HG02571 (cell line): ENCODE results near the gene E4F1.

Source experiments
- ATAC-seq: cut with Tn5 transposase; IDR thresholded peaks from one replicate; pipeline ENCODE4 v1.9.1; 2021; ENCODE audit warnings: mild to moderate bottlenecking, moderate library complexity; ENCODE audit not compliant: unreplicated experiment

The E4F1 gene

DNA sequence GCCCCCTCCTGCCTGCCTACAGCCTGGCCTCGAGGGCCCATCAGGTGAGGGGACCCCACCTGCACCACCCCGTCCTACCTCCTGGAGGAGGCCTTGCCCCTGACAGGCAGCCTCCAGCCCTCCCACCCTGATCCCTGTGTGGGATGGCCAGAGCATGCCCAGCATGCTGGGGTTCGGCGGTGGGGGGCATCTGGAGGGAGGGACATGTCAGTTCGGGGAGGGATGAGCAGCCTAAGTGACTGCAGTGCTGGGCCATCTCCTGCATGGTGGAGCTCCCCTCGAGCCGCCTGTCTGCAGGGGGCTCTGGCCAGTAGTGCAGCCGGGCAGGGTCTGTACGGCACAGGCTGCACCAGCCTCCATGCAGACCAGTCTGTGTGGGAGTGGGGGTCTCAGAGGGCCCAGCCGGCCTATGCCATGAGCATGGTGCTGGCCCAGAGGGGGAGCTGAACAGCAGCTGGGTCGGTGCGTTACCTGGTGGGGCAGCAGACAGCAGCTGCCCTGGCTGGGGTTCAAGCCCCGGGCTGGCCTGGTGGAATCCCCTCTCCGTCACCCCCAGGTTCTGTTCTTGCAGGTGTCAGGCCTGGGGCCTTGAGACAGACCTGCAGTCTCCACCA lies 48.6 kb downstream of the E4F1 start:
- ATAC-seq: no peak

DNA sequence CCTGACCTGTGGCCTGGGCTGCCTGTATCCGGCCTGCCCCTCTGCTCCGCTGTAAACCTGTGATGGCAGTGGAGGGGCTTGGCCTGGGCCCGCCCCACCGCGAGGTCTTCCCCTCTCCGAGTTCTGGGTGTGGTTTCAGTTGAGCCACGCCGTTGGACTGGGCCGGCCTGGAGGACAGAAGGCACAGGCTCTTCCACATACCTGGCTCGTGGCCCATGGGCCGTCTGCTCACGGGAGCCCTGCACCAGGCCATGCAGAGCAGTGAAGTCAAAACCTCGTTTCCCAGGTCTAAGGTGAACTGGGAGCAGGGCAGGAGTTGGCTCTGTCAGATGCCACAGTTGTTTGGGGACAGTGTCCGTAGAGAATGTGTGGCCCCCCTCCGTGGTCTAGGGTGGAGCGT lies 50.1 kb downstream of the E4F1 start:
- no peak for ATAC-seq

DNA sequence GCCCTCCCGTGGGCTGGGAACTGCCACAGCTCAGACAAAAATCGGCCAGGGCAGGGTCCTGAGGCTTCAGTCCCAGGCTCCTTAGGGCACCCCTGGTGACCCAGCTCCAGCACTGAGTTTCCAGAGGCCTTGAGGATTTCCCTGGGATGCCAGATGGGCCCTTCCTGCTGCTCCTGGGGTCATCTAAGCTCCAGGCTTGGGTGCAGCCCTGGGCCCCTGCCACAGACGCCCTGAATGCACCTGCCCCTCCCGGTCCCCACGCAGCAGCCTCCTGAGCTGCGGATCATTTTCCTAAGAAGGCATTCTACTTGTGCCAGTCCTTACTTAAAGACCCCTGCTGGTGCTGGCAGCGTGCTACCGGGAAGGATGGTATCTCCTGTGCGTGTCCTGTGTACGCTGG lies 50.5 kb downstream of the E4F1 start:
- no peak for ATAC-seq

DNA sequence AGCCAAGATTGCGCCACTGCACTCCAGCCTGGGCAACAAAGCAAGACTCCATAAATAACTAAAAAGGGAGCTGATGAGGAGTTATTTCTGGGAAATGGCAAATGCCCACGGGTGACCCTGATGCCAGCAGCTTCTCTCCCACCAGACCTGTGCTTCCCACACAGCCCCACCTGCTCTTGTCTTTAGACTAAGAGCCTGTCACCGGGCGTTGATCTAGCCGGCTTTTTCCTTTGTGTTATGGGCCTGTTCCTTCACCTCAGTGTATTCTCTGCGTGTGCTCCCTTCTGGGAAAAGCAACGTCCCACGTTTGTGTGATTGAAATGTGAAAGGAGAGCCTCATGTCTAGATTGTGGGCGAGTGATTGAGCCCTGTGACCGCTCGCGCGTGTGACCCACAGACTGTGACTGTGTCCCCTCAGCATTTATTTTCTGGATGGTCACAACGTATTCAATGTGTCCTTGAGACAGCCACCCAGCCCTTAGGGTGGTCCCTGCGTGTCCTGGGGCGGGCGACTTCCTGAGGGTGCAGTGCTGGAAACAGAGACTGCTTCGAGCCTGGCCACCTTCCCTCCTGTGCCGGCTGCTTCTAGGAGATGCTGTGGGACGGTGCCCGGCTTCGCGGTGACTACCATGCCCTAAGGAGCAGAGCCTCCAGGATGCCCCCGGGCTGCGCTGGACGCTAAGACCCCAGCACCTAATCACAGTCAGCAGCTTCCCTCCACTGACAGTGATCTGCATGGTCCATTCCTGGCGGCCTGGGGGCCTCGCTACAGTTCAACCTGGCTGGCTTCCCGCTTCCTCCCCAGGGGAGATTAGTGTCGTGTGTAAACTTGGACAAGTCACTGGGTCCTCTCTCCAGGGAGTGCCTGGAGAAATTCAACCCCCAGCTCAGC lies 52.3 kb downstream of the E4F1 start:
- ATAC-seq: no peak

DNA sequence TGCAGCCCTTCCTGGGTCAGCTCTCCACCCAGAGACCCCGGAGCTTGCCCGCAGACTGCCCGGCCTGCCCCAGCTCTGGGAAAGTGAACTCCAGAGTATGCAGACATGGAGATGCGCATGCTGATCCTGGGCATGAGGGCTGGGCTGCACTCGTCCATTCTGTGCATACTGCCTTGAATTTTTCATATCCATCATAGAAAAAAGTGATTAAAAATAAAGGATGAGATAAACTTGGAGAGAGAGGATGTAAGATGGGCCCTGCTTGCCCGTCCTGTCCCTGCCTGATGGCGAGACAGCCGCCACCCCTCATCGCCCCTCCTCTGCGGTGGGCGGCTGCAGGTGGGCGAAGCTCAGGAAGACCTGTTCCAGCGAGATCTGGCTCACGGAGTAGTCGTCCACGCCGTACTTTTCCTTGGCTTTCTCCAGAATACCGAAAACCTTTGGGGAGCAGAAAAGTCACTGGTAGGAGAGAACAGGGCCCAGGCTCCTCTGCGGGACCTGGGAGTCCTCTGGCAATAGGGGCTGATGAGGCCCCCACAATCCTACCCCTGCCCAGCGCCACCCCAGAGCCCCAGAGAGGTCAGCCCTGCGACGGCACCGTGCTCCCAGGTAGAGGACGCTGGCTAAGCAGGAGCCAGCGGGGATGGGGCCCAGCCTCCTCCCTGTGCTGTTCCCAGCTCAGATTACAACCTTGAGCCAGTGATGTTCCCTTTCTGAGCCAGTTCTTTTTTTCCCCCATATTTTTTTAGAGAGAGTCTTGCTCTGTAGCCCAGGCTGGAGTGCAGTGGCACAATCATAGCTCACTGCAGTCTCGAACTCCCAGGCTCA lies 53.2 kb downstream of the E4F1 start:
- no peak for ATAC-seq

DNA sequence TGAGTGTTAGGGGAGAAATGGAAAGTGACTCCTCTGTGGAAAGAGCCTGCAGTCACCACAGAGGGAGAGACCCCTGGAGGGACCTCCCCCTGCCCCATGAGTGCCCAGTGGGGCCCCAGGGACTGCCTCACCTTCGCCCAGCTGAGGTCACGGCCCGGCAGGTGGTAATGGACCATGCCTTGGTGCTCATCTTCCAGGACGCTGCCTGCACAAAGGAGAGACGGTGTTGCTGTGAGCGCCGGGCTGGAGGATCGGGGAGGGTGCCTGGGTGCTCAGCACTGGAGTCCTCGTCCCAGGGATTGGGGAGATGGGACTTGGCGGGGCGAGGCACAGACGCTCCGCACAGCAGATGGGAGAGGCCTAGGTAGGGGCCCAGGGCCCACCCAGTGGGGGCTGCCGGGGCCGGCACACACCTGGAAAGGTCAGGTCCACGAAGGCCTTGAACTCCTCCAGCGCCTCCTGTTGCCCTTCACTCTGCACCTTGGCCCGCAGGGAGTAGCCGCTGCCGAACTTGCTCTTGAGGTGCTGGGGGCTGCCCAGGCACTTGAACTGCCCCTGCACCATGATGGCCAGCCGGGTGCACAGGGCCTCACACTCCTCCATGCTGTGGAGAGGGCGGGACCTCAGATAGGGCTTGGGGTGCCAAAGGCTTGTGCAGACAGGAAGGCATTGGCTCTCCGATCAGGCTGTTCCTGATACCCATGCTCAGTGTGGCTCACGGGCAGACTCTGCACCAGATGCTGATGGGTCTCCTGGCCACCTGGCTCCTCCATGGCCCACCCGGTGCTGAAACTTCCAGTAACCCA lies 54.3 kb downstream of the E4F1 start:
- no peak for ATAC-seq

DNA sequence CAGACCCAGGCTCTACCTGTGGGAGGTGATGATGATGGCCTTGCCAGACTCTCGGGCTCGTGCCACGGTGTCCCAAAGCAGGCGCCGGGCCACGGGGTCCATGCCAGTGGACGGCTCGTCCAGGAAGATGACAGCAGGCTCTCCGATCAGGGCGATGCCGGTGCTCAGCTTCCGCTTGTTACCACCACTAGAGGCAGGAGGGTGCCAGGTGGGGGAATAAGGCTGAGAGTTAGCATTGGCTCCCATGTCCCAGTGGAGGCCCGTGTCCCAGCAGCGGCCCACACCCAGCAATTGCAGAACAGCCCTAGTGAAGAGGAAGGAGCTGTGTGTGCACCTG lies 54.8 kb downstream of the E4F1 start:
- no peak for ATAC-seq

DNA sequence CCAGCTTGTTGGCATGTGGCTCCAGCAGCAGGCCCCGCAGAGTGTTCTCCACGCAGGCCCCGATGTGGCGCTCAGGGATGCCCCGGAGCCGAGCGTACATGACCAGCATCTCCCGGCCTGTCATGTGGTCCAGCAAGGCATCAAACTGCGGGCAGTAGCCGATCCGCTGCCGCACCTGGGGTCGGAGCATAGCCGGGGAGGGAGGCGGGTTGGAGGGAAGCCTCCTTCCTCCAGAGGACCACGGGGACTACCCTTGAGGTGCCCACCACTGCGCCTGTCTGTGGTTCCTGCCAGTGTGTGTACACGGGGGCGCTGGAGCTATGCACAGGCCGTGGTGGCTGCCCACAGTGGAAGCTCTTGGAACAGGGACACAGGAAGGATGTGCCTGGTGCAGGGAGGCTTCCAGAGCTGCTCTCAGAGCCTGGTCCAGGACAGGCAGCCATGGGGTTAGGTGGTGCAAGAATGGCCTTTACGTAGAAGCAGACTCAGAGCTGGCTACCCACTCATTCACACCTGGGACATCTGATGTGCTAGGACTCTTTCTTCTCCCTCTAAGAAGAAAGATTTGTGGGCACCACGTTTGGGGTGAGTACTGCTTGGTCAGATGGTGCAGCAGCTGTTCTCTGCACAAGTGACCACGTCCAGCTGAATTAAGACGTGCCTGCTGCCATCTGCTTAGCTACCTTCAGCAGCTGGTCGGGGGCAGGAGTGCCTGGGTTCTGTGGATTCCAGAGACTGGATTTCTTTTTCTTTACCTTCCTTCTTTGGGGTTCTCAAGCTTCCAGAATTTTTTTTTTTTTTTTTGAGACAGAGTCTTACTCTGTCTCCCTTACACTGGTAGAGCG lies 55.8 kb downstream of the E4F1 start:
- ATAC-seq: no peak

DNA sequence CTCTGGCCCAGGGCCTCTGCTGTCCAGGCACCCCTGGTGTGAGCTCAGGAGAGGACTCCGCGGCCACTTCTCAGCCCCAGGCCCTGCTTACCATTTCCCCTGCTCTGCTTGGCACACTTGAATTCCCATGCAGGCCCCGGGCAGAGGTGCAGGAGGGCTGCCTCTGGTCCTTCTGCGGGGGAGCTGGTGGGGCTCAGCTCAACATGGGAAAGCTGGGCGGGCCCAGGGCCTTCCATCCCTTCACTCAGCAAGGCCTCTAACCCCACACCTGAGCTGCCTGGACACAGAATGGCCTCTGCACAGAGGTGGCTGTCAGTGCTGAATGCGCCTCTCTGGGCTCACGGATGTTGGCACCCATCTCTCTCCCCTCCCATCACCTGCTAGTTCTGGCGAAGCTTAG lies 57.1 kb downstream of the E4F1 start:
- no peak for ATAC-seq

DNA sequence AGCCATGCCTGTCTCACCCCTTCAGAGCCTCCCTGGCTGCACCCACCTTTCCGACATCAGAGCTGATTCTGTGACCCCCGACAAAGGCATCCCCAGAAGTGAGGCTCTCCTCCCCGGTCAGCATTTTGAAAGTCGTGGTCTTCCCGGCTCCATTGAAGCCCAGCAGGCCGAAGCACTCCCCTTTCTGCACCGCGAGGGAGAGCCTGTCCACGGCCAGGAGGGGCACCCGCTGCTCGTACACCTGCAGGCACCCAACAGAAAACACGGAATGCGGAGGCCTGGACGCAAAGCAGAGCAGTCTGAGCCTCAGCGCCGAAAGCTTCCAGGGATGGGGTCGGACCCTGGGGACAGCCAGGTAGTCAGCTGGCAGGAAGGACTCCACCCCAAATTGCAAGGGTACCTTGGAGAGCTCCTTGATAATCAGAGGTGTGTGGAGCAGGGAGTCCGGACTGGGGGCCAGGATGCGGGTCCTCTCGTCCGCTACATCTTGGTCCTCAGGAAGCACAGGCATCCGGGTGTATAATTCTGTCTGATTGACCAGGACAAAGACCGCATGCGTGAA lies 57.7 kb downstream of the E4F1 start:
- no peak for ATAC-seq

DNA sequence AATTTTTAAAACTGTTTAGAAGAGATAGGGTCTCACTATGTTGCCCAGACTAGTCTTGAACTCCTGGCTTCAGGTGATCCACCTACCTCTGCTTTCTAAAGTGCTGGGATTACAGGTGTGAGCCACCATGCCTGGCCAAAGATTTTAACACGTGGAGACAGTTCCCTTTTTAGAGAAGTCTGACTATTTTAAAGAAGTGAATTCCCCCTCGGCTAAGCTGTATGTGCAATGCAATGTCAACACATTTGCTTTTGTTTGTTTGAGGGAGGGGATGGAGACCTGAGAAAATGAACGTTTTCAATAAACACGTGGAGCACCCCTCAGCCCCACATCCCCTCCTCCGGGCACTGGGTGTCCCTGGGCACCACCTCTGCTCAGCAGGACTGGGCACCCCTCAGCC lies 58.9 kb downstream of the E4F1 start:
- no peak for ATAC-seq

DNA sequence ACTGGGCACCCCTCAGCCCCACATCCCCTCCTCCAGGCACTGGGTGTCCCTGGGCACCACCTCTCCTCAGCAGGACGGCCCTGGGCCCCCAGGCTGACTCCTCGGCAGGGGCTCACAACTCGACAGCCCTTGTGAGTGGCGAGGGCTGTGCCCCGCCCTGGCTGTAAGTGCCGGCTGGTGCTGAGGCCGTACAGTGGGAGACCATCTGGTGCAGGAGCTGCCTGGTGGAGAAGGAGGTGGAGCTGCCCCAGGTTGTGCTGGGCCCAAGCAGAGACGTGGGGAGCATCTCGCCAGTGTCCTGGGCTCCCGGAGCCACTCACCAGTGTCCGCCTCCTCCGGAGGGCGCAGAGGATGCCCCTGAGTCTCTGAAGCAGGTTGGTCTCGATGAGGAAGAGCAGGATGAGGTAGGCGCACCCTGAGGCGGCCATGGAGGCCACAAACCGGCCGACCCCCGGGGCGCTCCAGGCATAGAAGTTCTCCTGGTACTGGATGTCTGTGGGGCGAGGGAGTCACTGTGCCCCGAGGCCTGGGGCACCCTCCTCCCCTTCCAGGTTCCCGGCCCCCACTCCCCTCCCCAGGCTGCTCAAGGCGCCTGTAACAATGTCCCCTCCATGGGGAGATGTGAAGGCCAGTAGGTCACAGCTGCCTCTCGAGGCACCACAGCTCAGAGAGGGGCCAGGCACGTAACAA lies 59.6 kb downstream of the E4F1 start:
- ATAC-seq: no peak

DNA sequence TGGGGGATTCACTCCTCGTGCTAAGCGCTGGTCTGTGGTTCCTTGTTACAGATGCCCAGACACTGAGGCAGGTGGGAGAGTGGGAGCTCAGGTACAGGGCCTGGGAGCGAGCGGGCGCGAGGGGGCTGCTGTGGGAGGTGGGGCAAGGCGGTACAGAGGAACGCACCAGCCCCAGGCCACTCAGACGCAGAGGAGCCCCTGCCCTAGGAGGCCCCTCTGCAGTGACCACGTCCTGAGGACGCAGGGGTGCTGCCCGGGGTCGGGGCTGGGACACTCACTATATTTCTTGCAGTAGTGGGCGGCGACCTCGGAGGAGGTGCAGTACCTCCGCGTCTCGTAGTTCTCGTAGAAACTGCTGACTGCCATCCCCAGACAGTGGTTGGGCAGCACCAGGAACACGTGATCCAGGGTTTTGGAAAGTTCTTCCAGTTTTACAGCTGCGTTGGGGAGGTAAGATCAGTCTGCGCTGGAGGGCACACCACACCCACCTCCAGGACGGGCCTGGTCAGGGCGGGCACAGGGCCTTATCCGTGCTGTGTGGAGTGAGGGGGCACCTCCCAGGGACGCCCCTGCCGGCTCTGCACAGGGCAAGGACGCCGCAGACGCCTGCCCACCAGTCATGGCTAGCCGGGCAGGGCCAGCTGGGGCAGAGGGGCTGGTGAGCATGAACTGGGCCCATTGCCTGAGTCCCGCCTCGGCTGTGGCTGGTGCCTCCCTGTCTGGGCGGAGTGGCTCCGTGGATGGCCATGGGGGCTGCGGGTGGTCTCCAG lies 60.8 kb downstream of the E4F1 start:
- no peak for ATAC-seq

DNA sequence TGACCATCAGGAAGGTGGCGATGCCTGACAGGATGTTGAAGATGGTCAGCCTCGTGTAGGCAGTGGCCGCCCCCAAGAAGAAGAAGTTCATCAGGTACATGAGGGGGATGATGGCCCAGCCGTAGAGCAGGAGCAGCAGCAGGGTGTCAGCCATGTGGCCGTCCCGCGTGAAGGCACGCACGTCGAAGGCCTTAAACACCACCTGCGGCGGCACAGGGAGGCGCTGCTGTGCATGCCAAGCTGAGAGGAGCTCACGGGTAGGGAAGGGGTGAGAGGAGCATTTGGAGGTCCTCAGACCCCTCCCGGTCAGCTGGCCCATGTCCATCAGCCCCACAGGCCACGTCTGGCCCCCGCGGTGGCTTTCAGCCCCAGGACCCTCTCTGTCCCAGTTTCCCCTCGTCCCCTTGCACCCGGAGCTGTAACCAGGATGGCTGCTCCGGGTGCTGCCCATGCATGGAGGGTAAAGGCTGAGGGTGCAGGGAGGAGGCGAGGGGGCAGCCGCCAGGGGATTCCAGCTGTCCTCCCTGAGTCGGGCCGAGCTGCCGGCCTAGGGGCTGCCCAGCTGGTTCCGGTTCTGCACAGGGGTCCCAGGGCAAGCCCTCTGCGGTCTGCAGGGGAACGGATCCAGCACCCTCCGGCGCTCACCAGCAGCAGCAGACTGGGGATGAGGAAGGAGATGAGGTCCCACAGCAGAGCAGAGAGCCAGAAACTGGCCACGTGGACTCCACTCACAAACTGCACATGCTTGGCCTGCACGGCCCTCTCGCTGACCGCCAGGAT lies 61.6 kb downstream of the E4F1 start:
- ATAC-seq: no peak
